NCI-H2107 (cell line): ENCODE data around the gene DGKI.
A peak's percentile ranks its signal among the peaks of the same experiment; 100 is the strongest.

Experiments
- DNase-seq: peaks from one replicate; lab custom pipeline; 2025; lab: John Stamatoyannopoulos, UW

Gene DGKI

DNA sequence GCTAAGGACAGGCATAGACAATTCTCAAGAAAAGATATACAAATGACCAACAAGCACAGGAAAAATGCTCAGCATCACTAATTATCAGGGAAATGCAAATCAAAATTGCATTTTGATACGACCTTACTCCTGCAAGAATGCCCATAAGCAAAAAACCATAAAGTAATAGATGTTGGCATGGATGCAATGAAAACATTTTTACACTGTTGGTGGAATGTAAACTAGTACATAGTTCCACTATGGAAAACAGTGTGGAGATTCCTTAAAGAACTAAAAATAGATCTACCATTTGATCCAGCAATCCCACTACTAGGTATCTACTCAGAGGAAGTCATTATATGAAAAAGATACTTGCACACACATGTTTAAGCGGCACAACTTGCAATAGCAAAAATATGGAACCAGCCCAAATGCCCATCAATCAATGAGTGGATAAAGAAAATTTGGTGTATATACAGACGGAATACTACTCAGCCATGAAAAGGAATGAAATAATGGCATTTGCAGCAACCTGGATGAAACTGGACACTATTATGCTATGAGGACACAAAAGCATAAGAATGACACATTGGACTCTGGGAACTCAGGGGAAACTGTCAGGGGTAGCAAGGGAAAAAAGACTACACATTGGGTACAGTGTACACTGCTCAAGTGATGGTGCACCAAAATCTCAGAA is 59.3 kb downstream of the DGKI start:
- no peak for DNase-seq

DNA sequence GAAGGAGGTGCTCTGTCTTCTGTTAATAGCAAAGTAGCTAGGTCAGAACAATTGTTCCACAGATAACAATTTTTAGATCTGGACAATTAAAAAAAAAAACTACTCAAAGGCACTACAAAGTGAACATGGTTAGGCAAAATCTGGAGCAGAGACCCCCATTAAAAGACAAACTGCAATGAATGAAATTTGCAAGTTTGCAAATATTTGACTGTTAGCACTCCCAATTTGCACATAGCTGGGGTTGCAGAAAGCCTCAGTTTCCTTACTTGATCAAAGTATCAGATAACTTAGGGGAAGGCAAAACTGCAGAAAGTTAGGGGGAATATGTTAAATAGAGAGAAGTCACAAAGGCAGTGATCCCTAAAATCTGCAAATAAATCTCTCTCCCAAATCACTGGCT is 68.3 kb downstream of the DGKI start:
- DNase-seq, result no peak

DNA sequence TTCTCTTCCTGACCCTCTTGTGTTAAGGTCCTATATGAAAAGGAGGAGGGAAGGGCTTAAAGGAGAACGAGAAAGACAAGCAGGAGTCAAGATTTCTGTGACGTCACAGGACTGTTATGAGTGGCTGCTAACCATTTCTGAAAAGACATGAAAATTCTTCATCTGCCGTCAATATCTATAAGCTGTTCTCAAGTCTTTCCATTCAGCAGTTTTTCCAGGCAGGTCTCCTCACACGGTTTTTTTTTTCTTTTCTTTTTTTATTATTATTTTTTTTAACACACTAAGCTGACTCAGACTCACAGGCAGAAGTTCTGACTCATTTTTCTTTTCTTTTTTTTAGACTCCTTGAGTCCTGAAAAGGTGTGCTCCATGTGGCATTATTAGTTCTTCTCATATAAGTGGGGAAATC is 72.0 kb downstream of the DGKI start:
- no peak for DNase-seq

DNA sequence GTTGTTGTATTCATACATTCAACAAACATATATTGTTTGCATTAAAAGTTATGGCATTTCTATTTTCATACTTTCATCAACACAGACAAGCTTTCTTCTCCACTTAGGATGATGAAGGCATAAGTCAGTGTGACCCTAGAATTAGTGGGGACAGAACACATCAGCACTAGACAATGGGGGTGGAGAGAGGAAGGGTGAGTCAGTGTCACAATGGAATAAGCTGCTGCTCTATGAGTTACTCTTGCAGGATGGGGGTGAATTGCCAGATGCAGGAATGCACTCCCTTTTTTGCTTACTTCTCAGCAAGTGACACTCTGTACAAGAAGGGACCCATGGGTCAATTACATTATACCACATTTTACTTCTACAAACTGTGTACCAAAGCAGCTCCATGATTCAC is 74.0 kb downstream of the DGKI start:
- no peak for DNase-seq

DNA sequence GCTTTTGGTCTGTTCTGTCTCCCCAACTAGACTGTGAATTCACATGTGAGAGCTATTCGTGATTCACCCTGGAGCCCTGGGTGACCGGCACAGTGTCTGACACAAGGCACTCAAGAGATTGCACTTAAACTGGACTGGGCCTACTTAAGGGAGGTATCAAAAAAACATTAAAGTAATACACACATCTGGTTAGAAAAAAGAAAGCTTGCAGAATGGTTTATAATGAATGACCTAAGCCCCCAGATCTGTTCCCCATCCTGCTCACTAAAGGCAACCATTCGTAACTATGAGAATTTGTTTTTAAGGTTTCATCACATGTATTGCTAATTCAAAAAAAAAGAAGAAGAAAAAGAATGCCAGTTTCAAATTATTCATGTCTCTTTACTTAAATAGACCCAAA is 74.5 kb downstream of the DGKI start:
- no peak for DNase-seq

DNA sequence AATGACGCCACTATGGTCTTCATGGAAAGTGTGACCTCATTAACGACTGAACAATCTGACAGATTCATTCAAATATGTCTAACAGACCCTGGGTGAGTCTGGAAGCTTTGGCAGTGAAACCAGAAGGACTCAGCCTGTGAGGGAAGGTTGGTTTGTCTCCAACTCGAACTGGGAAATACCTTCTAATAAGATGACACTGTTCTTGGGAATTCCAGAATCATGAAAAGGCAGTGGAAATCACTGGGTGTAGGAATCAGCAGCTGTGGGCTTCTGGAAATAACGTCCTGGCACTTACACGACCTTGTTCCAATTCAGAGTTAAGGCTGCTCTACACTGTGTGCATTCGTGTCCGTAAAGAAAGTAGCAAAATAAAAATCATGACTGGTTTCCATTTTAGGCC is 75.1 kb downstream of the DGKI start:
- no peak for DNase-seq

DNA sequence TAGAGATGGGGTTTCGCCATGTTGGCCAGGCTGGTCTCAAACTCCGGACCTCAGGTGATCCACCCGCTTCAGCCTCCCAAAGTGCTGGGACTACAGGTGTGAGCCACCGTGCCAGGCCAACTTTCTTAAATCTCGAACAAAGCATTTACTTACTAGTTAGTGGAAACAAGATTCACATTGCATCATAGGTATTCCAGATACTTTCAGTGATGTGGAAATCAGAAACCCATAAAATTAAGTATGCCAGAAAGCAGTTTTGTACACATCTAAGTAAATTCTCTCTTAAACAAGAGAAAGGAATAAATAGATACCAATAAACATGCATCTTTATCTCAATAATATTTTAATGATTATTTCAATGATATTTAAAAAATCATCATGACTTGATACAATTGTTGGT is 75.5 kb downstream of the DGKI start:
- no peak for DNase-seq

DNA sequence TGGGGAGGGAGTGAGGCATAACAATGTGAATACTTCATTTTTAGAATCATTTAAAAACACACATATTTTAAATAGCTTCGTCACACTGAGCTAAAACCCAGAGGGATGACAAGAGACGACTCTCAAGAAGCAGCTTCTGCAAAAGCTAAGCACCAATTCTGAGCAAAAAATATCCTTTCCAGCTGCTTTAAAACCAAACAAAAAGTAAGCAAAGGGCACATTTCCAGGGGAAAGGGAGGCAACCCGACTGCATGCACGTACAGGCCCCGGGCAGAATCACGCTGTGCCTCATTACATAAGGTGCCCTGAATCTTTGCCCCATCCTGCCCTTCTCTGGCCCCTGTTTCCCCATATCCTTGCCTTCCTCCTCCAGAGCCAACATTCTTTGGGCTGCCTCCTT is 78.4 kb downstream of the DGKI start:
- DNase-seq, result no peak

DNA sequence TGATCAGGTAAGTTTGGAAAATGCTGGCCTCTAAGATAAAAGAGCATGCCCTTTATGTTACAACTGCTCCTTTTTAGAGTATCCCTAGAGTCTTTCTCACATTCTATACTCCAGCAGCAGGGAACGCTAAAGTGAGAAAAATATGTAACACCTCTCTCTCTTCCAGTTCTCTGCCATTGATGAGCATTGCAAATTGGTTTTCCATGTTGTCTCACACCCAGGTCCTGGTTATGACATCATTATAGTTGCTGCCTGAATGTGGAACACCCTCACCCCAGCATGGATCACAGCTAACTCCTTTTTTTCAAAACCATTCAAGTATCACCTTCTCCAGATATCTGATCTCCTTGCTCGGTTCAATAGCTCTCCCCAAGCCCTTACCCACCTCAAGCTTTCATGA is 84.4 kb downstream of the DGKI start:
- no peak for DNase-seq

DNA sequence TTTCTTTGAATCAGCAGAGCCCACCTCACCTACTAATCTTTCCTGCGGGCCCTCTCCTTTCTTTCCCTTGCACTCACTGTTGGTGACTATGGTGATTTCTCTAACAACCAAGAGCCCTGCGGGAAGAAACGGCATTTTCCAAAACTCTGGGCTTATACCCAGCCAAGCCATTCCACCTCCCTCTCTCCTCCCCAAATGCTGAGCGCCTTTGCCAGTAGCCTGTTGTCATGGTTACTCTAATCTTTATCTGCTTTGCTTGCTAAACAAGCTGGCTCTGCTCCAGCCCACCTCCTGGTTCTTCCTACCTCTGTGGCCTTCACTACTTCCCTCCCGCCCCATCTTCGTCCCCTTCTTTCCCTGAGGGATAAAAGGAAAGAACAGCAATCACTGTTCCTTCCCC is 86.7 kb downstream of the DGKI start:
- no peak for DNase-seq

DNA sequence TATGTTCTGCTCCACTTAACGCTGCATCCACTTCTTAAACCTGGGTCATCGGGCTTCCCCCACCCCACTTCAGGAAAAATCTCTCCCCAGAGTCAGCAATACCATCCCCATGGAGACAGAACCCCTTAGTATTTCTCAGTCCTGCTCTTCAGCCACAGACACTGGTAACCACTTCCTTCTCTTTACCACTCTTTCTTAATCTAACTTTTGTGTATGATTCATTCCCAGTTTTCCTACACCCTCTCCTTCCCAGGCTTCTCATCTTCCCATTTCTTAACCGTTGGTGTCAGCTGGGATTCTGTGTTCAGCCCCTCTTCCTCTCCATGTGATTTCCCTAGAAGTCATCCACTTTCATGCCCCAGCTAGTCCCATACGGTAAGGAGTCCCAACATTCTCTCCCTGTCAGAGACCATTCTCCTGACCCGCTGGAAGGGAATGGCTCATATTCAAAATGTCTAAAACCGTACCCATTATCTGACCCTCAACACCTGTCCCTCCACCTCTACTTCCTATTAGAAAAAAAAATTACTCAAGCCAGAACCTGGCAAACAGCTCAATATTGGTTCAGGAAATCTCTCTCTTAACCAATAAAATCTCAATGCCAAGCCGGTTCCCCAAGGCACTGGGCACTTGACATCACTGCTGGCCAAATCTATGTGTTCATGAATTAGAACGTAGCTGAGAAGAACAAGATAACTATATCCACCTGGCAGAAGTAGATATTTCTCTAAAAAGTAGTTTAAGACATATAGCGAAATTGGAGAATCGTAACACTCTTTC is 89.4 kb downstream of the DGKI start:
- no peak for DNase-seq

DNA sequence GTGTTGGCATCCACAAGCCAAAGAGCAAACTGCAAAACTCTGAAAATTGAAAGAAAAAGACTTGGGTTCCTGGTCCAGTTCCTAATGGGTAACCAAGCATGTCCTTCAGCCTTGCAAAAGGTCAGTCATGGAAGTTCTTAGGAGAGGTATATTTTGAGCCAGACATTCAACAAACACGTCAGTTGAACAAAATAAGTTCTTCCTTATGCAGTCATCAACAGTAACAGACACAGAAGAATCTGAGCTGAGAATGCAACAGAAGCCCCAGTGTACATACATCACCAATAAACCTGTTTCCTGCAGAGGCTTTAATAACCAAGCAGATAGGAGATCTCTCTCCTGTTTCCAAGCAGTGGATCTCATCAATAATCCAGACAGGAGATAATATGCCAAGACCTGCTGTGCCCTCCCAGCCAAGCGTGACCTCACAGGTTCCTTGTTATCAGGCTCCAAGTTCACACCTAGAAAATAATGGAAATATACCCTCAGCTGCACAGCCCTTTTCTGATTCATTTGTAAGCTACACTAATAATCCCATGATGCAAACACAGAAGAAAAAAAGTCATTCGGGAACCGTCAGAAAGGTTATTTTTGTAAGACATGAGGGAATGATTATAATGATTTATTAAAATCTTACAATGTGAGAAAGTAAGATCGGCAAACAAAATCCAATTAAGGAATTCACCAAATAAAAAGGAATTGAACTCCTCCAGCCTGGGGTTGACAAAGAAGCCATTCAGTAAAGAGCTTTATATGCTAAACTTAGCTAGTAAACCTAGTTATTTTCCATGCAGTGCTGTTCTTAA is 90.7 kb downstream of the DGKI start:
- no peak for DNase-seq

DNA sequence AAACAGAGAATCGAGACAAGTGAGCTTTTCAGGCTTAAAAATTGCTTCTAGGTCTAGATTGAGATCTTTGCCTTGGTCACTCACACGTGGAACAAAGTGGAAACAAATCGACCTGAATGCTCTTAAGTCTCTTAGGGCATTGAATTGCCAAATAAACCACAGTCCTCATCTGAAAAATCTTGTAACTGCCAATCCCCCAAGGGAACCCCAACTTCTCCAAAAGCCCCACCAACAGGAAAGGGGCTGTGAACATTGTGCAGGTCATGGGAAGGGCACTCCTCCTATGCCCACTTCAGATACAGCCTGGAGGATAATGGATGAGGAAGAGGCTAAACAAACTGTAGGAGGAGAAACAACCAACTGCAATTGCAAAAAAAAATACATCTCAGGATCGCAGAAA is 91.3 kb downstream of the DGKI start:
- no peak for DNase-seq

DNA sequence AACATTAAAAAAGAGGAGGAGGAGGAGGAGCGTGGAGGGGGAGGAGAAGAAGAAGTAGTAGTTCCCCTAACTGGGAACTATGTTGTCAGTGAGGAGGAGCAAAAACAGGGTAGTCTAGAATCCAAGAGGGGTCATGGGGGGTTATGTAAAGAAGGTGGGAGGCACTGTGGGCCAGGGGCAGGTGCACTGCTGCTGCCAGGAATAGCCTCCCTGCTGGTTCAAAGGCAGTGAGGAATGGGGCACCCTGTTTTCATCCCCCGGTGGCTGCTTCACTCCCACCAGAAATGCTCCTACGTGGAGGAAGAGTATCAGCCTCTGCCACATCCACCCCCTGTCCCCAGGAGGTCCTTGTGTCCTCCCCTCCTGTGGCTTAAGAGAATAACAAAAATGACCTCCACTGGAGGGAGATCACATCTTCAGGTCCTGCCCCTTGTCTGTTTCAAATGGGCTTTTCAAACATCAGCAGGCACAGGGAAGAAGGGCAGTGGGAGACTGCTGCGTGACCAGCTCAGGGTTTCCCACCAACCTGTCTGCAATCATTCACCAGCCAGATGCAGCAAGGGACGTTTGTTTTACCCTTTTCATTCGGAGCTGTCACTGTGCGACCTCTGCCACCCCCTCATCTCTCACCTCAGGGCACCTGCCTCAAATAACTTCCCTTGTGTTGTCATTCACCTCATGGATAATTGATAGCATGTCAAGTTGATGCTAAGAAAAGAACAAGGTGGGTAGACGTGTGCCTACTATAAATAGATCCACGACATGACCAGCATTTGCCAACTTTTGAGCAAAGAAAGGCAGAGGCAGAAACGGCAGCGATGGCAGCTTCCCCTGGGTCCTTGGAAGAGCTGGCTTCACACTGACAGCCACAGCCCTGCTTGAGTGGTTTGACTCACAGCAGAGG is 92.6 kb downstream of the DGKI start:
- peak; percentile 28 for DNase-seq

DNA sequence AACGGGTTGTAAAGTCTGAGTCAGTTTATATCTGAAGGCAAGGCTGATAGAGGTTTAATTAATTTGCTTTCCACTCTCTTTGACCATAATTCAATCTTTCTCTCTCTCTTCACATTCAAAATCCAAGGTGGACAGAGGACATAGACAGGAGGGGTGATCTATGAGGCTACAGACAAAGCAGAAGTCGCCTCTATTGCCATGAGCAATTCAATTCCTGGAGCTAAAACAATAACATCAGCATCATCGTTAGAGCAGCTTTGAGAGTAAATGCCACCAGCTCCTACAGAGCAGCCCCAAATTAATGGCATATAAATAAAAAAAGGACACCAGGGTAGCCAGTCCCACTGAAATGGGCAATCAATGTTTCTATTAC is 93.2 kb downstream of the DGKI start:
- no peak for DNase-seq

DNA sequence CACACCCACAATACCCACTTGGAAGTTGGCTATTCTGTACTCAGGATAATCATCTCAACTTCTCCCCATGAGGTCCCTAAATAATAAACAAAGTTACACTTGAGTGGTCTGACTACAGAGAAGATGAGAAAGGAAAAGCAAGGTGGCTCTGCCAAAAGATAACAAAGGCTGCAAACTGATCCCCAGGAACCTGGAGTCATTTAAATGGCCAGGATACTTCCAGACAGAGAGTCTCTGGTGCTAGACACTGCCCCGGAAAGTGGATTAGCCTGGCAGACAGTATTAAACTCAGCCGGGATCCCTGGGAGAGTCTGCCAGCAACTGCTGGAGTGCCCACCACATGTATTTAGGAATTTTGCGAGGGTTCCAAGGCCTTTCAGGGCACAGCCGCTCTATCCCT is 93.7 kb downstream of the DGKI start:
- DNase-seq, result no peak

DNA sequence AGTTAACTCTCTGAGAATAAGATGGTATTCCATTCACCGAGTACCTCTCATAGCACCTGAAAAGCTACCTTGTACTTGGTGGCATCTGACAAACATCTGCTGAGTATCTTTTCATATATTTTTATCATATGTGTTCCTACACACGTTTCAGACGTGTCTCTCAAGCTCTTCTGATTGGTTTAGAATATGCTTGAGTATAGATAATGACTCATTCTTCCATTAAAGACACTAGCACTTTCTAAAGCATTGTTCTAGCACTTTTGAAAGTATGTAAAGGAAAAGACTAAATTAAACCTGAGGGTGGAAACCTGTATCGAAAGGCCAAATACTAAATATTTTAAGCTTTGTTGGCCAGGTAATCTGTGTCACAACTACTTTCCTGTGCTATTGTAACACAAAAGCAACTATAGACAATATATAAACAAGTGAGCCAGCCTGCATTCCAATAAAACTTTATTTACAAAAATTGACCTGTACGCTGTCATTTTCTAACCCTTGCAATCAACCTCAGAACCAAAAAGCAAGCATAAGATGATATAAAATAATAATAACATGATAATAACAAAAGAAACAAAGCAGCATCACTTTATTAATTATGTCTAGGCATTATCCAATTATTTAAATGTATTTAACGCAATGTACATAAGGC is 95.3 kb downstream of the DGKI start:
- no peak for DNase-seq

DNA sequence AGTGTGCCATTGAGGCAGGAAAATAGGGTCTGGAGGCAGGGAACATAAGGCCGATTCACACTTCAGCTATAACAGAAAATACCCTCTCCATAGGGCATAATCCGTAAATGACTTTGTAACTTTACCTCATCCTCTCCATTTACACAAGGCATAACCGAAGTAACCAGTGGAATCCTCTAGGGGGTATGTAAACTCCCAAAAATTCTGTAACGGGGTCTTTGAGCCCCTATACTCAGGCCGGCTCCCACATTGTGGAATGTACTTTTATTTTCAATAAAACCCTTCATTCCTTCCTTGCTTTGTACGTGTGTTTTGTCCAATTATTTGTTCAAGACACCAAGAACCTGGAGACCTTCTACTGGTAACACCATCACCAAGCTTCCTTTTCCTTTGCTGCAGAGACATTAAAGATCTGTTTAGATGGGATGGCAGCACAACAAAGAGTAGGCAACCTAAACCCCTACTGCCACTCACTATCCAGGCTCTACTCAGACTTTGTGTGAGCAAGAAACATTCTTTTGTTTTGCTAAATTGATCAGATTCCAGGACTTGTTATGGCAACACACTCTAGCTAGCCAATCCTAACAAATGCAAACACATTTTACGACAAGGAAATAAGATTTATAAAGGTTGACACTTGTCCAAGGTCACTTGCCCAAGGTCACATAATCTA is 99.3 kb downstream of the DGKI start:
- DNase-seq, result no peak

DNA sequence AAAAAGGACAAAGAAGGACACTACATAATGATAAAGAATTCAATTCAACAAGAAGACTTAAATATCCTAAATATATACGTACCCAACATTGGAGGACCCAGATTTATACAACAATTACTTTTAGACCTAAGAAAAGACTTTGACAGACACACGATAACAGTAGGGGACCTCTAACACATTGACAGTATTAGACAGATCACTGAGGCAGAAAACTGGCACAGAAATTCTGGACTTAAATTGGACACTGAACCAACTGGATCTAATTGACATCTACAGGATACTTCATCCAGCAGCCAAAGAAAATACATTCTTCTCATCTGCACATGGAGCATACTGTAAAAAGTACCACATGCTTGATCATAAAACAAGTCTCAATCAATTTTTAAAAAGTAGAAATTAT is 103.8 kb downstream of the DGKI start:
- DNase-seq, result no peak

DNA sequence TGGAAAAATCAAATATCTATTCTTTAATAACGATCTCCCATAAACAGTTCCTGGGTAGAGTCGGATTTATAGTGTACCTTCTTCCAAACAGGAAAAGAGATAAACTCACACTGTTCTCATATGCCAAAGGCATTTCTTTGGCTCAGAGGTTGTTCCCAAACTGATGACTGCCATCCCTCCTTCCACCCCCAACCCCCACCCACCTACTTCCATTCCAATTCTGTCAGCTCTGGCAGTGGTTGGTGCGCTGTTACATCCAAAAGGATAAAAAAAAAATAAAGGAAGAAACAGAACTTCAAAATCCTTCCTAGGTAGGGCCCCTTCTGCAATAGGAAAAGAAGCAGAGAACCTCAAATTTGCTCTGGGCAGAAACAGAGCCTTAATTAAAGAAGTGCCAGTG is 104.7 kb downstream of the DGKI start:
- DNase-seq, result no peak

DNA sequence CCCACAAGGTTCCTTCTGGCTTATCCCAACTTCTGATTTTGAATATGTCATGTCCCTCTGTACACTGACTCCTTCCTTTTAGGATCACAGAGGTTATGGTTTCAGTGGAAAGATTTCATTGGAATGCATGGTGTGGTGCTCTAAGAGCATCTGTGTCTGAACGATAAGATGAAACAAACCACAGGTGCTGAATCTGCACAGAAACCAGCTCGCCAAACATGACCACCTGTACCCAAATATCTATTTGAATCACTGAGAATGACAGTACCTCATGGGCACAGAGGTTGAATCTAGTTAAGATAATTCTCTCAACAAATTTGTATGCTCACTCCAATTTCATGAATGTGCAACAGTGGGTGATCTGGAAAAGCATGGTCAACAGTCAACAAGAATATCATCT is 105.3 kb downstream of the DGKI start:
- DNase-seq, result no peak
